GM18508 (cell line): ENCODE results near the gene WHRN.

Source experiments
- ATAC-seq: cut with Tn5 transposase; IDR thresholded peaks from one replicate; pipeline ENCODE4 v1.9.1; 2021; ENCODE audit warnings: moderate number of reproducible peaks; ENCODE audit not compliant: insufficient read depth, unreplicated experiment

Gene WHRN

DNA sequence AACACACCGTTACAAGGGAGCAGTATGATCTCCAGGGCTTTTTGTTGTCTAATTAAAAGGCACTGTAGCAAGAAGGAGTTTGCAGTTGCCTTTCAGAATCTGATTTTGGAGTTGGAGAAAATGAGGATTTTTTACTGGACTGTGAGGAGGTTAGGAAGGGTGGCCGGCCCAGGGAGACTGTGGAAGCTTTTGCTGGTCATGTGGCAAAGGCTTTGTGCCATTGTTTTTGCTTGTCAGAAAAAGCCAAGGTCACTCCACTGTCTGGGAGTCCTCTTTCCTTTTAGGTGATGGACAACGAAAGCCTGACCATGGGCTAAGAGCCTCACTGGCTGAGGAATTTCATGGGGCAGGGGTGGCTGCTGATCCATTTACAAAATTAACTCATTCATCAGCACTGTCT, 10.3 kb upstream of the WHRN start:
- no peak for ATAC-seq

DNA sequence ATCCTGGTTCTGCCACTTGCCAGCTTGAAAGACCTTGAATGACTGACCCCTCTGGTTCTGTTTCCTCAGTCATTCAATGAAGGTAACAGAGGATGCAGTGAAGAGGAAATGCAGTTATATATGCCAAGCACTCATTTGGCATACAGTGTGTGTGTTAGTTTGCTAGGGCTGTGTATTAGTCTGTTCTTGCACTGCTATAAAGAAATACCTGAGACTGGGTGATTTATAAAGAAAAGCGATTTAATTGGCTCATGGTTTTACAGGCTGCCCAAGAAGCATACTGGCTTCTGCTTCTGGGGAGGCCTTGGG, 8.6 kb upstream of the WHRN start:
- no peak for ATAC-seq

DNA sequence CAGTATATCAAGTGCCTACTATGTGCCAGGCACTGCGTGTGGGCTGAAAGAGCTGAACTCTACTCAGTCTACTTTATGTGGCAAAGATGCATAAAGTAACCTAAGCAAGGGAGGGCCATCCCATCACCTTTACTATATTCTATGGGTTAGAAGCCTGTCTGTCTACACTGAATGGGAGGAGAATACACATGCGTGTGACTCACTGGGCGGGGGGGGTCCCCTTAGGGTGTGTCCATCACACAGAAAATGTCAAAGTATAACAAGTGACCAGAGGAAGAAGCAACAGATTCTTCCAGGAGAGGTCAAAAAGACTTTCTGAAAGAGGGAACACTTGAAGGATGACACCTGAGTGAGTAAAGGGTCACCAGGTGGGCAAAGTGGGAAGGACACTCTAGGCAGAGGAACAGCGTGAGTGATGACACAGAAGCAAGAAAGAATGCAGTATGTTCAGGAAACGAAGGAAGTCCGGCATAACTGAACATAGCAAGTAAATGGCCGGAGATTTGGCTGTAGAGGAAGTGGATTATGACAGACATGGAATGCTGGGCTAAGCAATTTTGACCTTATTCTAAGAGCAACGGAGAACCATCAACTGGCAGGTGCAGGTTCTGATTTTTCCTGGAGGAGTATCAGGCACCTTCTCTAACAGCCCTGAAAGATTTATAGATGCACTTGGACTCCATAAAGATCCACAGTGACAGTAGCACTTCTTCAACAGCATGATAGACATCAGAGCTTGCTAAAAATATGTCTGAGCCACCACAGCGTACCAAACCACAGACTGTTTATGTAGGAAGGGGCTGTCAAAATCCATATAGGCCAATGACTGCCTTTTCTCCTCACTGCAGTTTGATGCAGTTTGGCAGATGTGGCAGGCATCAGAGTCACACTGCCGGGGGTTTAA, 8.0 kb upstream of the WHRN start:
- no peak for ATAC-seq

DNA sequence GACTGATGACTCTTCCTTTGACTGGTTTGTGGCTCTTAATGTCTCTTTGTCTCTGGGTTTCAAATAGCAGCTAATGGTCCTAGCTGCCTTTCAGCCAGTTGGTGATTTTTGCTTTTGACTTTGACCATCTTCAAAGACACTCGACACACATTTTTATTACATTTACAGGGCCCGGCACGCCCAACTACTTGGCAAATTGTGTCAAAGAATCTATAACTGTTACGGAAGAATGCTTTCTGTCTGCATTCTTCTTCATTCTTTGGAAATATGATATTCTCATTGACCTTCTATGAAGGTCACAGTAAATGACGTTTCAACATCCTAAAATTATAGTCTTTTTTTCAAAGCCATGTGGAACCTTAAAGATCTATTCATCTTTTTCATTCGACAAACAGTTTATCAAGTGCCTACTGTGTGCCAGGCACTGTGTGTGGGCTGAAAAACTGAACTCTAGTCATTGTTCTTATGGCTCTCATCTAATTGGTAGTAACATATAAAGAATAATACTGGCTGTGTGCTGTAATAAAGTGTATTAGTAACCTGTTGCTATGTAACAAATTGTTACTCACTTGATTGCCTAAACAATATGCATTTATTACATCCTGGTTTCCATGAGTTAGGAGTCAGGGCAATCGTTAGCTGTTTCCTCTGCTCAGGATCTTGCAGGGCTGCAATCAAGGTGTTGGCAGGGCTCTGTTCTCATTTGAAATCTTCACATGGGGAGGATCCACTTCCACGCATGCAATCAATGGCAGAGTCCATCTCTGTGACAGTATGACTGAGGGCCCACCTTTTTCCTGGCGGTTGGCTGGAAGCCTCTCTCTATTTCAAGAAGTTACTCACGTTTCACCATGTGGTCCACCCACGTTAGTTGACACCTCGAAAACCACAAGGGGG, 7.0 kb upstream of the WHRN start:
- ATAC-seq = no peak

DNA sequence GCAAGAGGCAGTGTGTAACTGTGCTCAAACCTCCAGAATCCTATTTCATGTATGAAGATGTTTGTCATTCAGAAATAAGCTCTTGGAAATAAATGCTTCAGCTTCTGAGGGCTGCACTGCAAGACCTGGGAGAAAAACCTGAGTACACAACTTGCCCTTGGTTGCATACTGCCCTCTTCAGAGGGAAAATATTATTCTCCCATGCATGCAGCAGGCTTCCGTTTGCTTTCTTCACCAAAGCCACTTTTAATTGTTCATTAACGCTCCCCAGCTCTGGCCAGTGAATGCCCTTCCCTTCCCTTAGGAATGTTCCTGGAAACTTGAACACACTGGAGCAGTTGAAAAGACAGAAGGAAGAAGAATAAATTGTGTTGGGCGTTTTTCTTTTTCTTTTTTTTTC, 2.5 kb upstream of the WHRN start:
- no peak for ATAC-seq

DNA sequence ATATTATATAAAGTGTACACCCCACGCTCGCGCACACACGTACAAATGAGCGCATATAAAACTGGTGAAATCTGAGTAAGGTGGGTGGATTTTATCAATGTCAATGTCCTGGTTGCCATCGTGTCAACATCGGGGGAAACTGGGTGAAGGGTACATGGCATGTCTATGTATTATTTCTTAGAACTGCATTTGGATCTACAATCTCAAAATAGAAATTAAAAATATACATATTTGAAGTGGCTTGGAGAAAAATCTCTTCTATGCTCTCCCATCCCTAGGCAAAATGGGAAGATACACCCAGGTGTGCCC, 763 bp upstream of the WHRN start:
- no peak for ATAC-seq

DNA sequence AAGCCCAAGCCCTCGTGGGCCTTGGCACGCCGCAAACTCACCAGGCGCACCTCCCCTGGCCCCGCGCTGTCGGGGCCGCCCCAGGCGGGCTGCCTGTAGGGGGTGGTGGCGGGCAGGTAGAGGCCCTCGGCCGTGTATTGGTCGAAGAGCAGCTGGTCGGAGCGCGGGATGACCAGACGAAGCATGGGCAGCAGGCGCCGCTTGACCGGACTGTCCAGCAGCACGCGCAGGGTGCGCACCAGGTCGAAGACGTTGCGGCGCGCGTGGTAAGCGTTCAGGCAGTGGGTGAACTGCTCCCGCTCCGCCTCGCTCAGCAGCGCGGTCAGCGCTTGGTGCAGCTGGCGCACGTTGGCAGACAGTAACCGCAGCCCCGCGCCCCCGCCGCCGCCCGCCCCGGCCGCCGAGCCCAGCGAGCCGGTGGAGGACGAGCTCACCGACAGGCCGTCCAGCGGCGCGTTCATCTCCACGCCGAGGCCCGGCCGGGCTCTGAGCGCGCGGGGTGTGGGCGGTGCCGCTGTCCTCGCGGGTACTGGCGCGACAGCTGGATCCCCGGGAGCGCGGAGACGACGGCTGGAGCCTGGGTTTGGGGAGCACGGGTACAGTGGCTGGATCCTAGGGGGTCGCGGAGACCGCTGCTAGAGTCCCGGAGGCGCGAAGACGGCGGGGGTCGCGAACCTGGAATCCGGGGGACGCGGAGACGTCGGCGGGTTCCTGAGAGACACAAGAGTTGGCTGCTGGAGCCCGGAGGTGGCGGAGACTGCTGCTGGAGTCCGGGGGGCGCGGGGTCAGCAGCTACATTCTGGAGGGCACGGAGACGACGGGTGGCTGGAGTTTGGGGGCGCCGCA, 709 bp downstream of the WHRN start:
- no peak for ATAC-seq

DNA sequence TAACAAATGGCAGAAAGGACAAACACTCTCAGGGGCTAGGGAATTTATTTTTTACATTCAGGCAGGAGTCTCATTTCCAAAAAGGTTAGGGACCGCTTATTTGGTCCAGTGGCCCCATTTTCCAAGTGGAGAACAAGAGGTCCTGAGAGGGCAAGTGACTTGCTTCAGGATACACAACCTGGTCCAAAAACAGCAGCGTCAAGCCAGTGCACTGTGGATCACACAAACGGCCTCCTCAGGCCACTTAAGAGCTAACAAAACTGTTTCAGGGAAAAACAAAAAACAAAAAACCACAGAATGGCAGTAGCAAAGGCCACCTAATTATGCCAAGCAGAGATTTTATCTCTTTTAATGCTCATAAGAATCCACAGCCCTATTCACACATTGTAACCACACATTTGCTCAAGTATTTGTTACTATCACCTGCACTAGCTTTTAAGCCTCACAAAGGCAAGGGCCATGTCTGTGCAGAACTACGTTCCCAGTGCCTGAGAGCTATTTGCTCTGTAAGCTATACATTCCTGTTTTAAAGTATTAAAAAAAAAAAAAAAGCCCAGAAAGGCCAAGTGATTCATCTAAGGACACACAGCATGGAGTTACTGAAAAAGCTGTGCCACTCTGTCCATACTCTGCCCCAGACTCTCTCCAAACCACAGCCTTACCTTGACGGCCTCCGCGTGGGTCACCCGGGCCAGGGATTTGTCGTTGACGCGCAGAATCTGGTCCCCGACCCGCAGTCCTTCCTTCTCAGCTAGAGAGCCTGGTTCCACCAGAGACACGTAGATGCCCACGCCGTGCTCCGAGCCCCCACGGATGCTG, 1.5 kb downstream of the WHRN start:
- ATAC-seq = no peak

DNA sequence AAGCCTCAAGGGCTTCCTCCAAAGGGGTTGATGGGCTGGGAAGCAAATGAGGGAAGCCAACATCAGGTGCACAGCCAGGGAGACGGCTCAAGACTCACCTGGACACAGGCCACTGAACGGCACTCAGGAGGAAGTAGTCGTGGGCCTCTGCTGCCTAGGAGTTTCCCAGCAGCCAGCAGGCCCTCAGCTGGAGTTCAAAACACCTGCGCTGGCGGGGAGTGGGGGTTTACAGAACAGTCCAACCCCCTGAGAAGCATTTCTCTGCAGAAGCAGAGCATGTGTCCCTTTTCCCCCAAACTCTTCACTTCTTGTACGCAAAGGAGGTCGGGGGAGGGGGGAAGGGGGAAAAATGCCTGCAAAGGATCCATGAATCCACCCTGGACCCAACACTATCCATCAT, 2.3 kb downstream of the WHRN start:
- no peak for ATAC-seq

DNA sequence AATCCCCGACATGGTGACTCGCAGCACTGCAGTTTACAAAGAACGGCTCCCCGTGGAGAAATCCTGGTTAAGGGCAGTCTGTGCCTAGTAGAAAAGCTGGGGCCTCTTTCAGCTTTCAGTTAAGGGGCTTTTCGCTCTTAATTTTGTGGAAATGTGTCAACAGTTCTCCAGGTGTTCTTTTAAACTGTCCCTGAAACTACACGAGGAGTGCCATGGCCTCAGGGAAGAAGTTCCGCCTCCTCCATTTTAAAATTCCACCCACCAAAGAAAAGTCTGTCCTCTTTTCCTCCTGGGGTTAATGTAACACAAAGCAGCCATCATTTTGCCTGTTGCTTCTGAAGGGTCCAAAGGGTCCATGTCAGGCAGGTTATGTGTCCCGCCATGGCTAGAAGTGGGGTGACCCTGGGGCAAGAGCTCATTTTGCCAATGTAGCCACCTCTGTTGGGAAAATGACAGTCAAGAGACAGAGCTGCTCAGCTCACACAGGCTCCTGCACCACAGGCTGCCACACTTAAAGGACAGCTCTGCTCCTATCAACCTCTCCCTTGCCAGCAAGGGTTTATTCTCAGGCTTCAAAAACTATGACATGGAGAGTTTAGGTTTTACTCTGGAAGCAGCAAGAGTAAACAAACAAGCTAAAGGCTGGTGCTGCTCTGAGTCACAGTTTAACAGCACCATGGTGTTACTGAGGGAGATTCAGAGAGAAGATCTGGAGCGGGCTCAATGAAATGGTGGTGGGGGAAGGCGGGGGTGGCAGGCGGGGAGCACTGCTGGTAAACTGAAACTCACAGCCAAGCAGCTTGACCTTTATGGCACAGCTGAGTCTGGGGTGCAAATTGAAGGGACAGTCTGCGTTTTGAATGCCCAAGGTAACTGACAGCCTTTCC, 3.2 kb downstream of the WHRN start:
- no peak for ATAC-seq

DNA sequence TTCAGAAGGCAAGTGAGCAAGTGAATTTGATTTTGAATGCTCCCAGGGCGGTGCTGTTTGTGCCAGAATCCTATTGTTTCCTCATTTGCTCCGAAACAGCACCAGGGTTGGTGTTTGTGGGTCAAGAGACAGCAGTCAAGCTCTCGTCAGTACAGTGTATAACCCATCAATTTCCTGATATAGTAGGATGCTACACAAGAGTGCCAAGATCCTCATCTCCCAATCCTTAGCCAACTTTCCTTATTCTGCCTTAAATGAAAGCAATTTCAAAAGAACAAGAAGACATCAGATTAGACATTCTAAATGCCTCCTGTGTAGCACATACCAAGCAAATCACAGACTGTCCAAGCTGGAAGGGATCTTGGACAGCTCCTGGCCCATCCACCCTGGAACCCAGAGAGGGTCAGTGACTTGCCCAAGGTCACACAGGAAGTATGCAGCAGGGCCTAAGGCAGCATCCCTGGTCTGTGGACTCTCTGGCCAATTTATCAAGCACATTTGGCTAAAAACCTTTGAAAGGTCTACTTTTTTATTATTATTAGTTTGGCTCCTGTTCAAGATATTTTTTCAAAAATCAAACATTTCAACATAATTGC, 4.5 kb downstream of the WHRN start:
- no peak for ATAC-seq

DNA sequence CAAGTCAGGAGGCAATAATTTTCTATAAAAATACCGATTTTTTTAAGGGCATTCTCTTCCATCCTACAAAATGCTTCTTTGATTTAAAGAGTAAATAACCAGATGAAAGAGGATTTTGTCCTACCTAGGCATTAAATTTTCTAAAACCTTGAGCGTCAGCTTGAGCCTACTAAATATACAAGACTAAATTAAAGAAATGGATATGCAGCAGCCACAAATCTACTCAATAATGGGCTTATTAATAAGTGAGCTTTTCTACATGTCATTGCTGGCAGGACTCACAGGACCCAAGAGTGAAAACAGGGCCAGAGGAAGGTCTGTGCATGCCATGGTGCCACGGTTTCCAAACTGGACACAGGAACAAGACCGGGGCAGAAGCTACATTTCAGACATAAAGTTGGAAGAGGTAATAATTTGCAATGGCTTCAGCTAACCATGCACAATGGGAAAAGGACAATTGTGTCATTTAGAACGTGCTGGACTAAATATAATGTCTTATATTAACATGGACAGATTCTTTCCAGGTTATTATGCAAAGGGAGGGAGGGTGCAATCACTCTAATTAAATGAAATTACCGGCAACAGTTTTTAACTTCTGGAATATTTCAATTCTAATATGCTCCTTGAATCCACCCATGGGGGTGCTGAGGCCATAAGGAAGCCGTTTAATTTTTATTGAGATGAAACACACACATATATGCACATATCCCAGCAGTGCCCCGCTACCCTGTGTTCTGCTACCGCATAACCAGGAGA, 5.2 kb downstream of the WHRN start:
- no peak for ATAC-seq

DNA sequence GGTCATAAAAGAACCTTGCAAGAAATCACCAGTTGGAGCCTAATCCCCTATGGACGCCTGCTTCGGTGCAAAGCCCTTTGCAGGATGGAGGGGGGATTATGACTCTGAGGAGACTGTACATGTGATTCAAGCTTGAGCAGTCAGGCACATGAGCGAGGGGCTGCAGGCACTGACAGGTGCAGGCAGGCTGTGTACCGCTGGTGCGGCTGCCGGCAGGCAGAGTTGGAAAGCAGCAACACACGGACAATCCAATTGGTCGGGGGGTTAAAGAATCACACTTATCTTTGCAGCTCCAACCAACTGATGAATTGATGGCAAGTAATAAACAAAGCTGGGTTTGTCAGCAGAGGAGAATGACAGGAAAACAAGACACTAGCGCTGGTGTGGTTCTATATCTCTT, 5.7 kb downstream of the WHRN start:
- no peak for ATAC-seq

DNA sequence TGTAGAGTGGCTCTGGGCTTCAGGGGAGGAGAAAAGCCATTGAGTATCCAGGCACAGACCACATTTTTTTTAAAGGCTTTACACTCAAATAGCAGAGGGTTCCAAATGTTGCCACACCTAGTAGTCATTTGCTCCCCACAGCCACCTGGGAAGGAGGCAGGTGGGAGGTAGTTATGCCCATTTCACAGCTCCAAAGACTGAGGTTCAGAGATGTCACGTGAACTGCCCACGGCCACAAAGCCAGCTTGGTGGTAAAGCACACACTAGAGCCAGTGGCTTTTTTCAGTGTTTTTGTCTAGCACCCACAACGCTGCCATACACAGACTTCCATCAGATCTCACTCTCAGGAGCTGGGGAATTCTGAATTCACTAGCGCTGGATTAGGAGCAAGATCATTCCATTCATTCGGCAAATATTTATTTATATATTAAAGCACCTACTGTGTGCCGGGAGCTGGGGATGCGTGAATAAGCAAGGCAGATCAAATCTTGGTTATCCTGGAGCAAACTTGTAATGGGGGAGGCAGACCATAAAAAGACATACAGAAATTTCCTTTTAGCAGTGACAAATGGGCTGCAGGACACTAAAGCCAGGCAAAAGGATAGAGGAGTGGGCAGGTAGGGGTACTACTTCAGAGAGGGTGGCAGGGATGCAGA, 7.4 kb downstream of the WHRN start:
- ATAC-seq = no peak

DNA sequence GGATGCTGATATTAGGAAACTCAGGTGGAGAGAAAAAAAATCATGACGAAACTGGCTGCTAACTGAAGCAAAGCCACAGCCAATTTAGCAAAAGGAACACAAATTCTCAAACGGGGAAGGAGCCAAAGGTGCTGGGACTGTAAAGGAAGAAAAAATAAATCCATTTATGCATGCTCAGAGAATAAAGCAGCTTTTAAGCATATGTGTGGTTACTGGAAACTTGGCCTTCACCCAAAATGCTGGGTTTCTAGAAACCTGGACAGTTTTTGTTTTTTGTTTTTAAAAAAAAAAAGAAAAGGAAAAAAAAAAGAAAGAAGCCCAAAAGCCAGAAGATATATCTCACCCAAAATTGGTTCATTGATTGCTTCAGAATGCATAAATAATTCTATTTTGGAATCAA, 8.0 kb downstream of the WHRN start:
- no peak for ATAC-seq

DNA sequence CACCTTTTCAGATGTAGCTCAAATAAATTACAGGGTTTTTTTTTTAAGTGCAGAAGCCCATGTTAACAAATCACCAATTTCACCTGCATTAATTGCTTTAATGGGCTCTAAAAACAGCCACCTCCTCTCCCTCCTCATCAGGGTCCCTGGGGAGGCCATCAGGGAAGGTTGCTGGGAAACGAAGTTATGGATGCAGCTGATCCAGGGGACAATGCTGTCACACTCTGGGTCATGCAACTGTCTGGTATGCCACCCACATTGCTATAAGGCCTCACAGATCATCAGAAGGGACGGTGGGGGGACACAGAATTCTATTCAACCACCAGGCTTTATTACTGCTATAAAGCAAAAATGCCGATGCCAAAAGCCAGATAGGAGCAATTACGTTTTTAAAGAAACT, 9.3 kb downstream of the WHRN start:
- ATAC-seq = no peak

DNA sequence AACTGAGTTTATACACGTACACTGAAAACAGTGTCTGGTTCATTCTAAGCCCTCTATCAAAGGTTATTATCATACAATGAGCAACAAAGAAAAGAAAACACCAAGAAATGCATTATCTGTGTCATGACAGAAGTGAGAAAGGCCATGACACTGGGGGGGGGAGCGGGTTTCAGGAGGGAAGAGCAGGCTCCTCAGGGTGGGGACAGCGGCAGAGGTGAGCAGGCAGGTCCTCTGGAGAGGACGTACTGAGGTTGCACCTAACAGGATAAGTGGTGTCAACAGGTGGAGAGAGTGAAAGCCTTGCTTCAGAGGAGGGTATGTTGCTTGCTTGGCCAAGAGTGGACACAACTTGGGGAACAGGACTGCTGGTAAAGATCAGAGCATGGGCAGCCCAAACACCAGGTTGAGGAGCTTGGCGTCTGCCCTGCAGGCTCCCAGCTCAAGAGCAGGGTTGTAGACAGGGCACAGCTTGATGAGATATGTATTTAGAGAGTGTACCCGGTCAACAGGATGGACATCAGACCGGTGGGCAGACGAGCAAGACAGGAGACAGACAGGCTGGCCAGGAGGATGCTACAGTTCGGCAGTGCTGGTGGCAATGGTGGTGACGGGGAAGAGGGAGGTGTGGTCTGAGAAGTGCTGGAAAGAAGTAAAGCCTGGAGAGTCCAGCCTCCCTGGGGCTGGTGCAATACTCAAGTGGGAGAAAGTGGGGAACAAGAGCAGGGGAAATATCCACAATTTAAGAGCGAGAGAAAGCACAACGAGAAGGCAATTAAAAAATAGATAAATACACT, 10.3 kb downstream of the WHRN start:
- no peak for ATAC-seq
